Suppressor macrophage treated with lipopolysaccharide for 1 hour (primary cell): Measurements from ENCODE around the gene SETD4.
A peak's percentile ranks its signal among the peaks of the same experiment; 100 is the strongest.
"Not testable (repeated sequence)": the region's sequence is repeated elsewhere in the genome, so short reads cannot be mapped to it uniquely, and the experiment has no call there.

Experiments used
- DNase-seq, 3 donors: peaks; one replicate each; pipeline ENCODE4 v3.0.0-alpha.2; 2020 to 2022

Gene SETD4

GRCh38 chr21:36060159-36060921 is at the start of gene SETD4:
Gene SETD4 (minus strand): TSS chr21:36060526. CDS start chr21:36058888, 1,638 bp downstream.
- peak; percentile 95 to 97 (median 97) for DNase-seq

GRCh38 chr21:36109868-36110267 is 49.5 kb upstream of the SETD4 start:
- DNase-seq = no peak

- peak in 1 of 3 donors; percentile 27 for DNase-seq
Measured at GRCh38 chr21:36105327-36105842, 45.1 kb upstream of the SETD4 start.

- peak; percentile 44 to 79 (median 46) for DNase-seq
Measured at GRCh38 chr21:36104317-36105300, 44.3 kb upstream of the SETD4 start.

- no peak for DNase-seq
Measured at GRCh38 chr21:36103434-36103833, 43.1 kb upstream of the SETD4 start.

- no peak for DNase-seq
Measured at GRCh38 chr21:36100971-36101641, 40.8 kb upstream of the SETD4 start.

GRCh38 chr21:36099695-36100211 is 39.4 kb upstream of the SETD4 start:
- DNase-seq = not testable (repeated sequence)

- no peak for DNase-seq
Measured at GRCh38 chr21:36099000-36099399, 38.7 kb upstream of the SETD4 start.

GRCh38 chr21:36098182-36098532 is 37.8 kb upstream of the SETD4 start:
- DNase-seq = no peak

GRCh38 chr21:36097427-36098181 is 37.3 kb upstream of the SETD4 start:
- peak in 1 of 3 donors; percentile 28 for DNase-seq

GRCh38 chr21:36096398-36097290 is 36.3 kb upstream of the SETD4 start:
- DNase-seq = no peak

GRCh38 chr21:36093512-36093911 is 33.2 kb upstream of the SETD4 start:
- DNase-seq = no peak

GRCh38 chr21:36092681-36093080 is 32.4 kb upstream of the SETD4 start:
- DNase-seq = no peak

GRCh38 chr21:36089946-36090345 is 29.6 kb upstream of the SETD4 start:
- DNase-seq = no peak

- no peak for DNase-seq
Measured at GRCh38 chr21:36087362-36088138, 27.2 kb upstream of the SETD4 start.

- no peak for DNase-seq
Measured at GRCh38 chr21:36082237-36082664, 21.9 kb upstream of the SETD4 start.

- DNase-seq = no peak
Measured at GRCh38 chr21:36080386-36080785, 20.1 kb upstream of the SETD4 start.

GRCh38 chr21:36079671-36080070 is 19.3 kb upstream of the SETD4 start:
- DNase-seq = no peak

- peak; percentile 82 to 85 (median 84) for DNase-seq
Measured at GRCh38 chr21:36079010-36079649, 18.8 kb upstream of the SETD4 start.
